Mucosa of rectum (tissue), 2 donors: ENCODE results near the gene TEF.

ENCODE experiments used
- H3K27ac ChIP-seq, 2 donors: one replicate each; pipeline ENCODE4 v1.7.0; 2013; ENCODE audit warnings: inconsistent platforms in 2 of 2, low read depth in 2 of 2, low read length in 2 of 2
- H3K27me3 ChIP-seq, 2 donors: one replicate each; pipeline ENCODE4 v1.7.0; 2013; ENCODE audit warnings: low read length in 2 of 2; ENCODE audit not compliant: control insufficient read depth in 2 of 2, insufficient read depth in 2 of 2
- H3K36me3 ChIP-seq, 2 donors: one replicate each; pipeline ENCODE4 v1.7.0; 2013; ENCODE audit warnings: low read length in 2 of 2; ENCODE audit not compliant: control insufficient read depth in 2 of 2, insufficient read depth in 2 of 2
- H3K4me1 ChIP-seq, 2 donors: one replicate each; pipeline ENCODE4 v1.7.0; 2013; ENCODE audit warnings: low read length in 2 of 2, mild to moderate bottlenecking in 1 of 2; ENCODE audit not compliant: control insufficient read depth in 2 of 2, insufficient read depth in 2 of 2
- H3K4me3 ChIP-seq, 2 donors: one replicate each; pipeline ENCODE4 v1.7.0; 2013; ENCODE audit warnings: low read length in 2 of 2
- H3K9ac ChIP-seq, 2 donors: one replicate each; pipeline ENCODE4 v1.7.0; 2013; ENCODE audit warnings: low read length in 2 of 2, low read depth in 1 of 2, mild to moderate bottlenecking in 1 of 2
- H3K9me3 ChIP-seq, 2 donors: one replicate each; pipeline ENCODE4 v1.7.0; 2013; ENCODE audit warnings: low read length in 2 of 2; ENCODE audit not compliant: control insufficient read depth in 2 of 2
- donor health status: healthy.
- donor health status: Normal muscosa, but diverticular disease.

Gene TEF, protein sequence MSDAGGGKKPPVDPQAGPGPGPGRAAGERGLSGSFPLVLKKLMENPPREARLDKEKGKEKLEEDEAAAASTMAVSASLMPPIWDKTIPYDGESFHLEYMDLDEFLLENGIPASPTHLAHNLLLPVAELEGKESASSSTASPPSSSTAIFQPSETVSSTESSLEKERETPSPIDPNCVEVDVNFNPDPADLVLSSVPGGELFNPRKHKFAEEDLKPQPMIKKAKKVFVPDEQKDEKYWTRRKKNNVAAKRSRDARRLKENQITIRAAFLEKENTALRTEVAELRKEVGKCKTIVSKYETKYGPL

DNA sequence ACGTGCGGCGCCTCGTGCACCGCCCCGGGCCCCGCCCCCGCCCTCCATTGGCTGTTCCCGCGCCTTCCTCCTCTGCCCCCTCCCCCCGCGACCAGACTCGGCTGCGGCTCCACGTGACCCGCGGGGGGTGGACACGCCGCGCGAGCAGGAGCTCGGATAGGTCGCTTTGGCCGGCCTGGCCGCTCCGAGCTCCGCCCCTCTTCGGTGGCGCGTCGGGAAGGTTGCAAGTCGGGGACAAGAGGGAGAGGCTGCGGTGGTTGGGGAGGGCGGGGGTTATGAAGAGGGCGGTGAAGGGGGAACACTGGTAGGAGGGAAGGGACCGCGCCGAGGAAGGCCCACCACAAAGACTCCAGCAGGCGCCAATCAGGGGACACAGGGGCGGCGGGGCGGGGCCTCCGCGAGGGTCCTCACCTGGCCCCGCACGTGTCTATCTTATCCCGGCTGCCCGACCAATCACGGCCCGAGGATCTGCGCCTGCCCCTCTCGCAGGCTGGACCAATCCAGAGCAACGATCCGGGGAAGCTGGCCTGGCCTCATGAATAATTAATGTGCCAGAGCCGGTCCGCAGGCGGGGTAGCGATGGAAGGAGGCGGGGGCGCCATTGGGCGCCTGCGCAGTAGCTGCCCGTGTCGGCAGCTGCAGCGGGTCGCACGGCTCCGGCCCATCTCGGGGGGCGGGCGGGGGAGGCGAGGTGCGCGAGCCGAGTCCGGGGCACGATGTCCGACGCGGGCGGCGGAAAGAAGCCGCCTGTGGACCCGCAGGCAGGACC is at the start of gene TEF:
Gene TEF (plus strand): TSS at position 614 of the 769 bp plus-strand sequence. CDS start 103 bp downstream, at position 717.
- Histone ChIP-seq H3K27ac (peak within 1 kb of the TSS; percentile 100), H3K4me3 (peak within 1 kb of the TSS; percentile 82), H3K4me1 (peaks cover 21 to 35% of the 10 kb centered on the region in 2 donors), H3K9ac (peak within 1 kb of the TSS; percentile 92 to 95), H3K27me3 (no peaks in the 10 kb centered on the region), H3K36me3 (no peaks in the 10 kb centered on the region), H3K9me3 (no peaks in the 10 kb centered on the region)

DNA sequence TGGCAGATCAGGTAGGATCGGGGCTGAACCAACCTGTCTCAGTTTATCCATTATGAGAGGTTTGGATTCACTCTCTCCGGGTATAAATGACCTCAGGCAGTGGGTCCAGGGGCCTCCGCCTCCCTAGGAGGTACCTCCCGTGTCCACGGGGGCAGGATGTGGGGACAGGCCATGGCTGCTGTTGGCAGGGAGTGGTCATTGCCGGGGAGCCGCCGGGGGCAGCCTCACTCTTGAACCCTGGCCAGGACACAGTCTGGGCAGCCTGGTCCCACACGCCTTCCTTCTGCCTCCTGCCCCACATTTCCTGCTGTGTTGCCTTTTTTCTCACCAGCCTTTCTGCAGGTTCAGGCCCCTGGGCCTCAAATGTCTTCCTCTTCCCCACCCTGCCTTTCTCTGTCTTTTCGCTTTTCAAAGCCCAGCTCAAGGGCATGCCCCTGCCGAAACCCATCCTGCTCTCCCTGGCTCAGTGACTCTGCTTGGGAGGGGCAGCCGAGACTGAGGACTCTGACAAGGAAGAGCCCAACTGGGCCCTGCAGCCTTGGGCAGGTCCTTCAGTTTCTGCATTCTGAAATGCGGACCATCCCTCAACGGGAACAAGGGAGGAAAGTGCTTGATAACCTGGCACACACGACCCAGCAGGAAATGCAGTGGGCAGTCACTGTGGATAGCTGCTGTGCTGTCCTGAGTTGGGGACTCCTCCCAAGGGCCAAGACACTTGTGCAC is 49.4 kb upstream of the TEF start:
- no peaks in the 10 kb centered on the region for H3K4me1 ChIP-seq
- H3K9me3 ChIP-seq, result no peaks in the 10 kb centered on the region
- peaks cover 40 to 57% of the 10 kb centered on the region in 2 donors for H3K36me3 ChIP-seq
- no peak overlapping the region for H3K4me3 ChIP-seq
- H3K27me3 ChIP-seq, result no peaks in the 10 kb centered on the region
- no peak overlapping the region for H3K9ac ChIP-seq
- H3K27ac ChIP-seq, result no peak overlapping the region

DNA sequence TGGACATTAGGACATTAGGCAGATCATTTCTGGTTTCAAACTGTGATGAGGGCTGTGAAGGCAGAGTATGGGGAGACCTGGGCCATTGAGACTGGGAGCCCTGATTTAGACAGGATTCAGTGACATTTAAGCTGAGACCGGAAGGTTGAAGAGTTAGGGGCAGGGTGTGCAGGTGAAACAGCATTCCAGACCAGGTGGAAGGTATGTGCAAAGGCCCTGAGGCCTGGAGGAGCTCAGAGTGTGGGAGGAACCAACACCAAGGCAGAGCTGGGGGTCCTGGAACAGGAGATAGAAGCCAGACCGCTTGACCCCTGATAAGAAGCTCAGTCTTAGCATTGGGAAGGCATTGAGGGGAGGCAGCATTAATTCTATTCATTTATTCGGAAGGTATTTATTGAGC is 47.9 kb upstream of the TEF start:
- no peak overlapping the region for H3K27ac ChIP-seq
- no peak overlapping the region for H3K9ac ChIP-seq
- no peak overlapping the region for H3K4me3 ChIP-seq
- H3K9me3 ChIP-seq, result no peaks in the 10 kb centered on the region
- H3K27me3 ChIP-seq, result no peaks in the 10 kb centered on the region
- peaks cover 34 to 47% of the 10 kb centered on the region in 2 donors for H3K36me3 ChIP-seq
- no peaks in the 10 kb centered on the region for H3K4me1 ChIP-seq

DNA sequence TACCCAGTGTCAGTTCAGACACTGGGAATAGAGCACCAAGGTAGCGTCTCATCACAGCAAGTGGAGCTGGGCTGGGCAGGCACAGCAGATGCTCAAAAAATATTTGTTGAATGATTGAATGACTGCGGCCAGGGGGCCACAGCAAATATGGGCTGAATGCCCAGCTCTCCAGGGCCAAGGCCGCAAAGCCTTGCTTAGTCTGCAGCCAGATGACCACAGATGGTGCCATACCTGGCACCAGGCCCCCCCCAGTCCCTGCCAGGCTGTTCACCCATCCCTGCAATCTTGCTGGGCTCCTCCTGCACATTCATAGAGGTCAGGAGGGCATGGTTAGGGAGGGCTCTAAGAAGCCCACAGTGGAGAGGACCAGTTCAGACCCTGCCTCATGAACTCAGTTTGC is 47.5 kb upstream of the TEF start:
- Histone ChIP-seq H3K4me1 (no peaks in the 10 kb centered on the region), H3K9ac (no peak overlapping the region), H3K27ac (no peak overlapping the region), H3K27me3 (no peaks in the 10 kb centered on the region), H3K36me3 (peaks cover 38 to 51% of the 10 kb centered on the region in 2 donors), H3K4me3 (no peak overlapping the region), H3K9me3 (no peaks in the 10 kb centered on the region)

DNA sequence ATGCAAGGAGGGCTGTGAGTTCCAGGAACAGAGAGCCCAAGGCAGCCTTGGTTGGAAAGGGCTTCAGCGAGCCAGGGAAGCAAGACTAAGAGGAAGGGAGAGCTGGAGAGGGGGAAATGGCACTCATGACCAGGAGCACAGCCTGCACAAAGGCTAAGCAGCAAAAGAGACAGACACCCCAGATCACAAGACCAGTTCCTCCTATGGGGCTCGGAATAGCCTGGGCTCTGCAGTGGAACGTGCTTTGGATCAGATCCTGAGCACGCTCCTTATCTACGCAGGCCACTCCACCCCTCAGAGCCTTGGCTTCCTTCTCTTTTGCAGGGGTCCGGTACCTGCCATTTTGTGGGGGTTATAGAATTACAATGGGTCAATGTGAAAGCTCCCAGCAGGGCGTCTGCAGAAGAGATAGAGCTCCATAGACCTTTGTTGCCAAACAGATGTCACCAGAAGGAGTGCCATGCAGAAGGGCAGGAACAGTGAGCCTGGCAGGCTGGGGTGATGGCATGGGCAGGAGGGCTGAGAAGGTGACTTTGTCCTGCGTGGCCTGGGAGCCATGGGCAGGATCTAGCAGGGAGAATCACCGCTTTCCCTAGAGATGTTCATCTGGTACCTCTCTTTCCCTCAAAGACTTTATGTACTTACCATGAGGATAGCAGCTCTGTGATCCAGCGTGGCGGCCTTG is 46.6 kb upstream of the TEF start:
- Histone ChIP-seq H3K4me3 (no peak overlapping the region), H3K4me1 (no peaks in the 10 kb centered on the region), H3K27ac (no peak overlapping the region), H3K9ac (no peak overlapping the region), H3K9me3 (no peaks in the 10 kb centered on the region), H3K36me3 (peaks cover 41 to 50% of the 10 kb centered on the region in 2 donors), H3K27me3 (no peaks in the 10 kb centered on the region)

DNA sequence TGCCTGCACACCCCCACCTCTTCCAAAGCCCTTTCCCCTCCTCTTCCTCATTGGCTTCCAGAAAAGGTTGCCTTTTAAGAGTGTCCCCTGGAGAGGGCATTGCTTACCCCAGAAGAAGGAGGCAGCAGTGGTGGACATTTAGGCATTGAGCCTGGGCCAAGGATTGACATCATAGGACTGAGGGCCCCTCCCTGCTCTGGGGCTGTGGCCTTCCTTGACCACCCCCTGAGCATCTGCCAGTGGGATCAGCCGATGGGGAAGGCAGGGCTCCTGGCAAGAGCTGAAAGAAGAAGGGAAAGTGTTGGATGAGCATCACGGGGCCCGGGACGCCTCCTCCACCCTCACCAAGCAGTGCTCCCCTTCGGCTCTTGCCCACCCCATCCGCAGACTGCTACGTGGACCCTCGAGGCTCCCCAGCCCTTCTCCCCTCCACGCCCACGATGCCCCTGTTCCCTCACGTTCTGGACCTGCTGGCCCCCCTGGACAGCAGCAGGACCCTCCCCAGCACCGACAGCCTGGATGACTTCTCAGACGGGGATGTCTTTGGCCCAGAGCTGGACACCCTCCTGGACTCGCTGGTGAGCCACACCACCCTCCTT is 43.0 kb upstream of the TEF start:
- H3K9ac ChIP-seq, result no peak overlapping the region
- peaks cover 40 to 57% of the 10 kb centered on the region in 2 donors for H3K36me3 ChIP-seq
- no peak overlapping the region for H3K4me3 ChIP-seq
- H3K27ac ChIP-seq, result no peak overlapping the region
- no peaks in the 10 kb centered on the region for H3K27me3 ChIP-seq
- no peaks in the 10 kb centered on the region for H3K9me3 ChIP-seq
- no peaks in the 10 kb centered on the region for H3K4me1 ChIP-seq

DNA sequence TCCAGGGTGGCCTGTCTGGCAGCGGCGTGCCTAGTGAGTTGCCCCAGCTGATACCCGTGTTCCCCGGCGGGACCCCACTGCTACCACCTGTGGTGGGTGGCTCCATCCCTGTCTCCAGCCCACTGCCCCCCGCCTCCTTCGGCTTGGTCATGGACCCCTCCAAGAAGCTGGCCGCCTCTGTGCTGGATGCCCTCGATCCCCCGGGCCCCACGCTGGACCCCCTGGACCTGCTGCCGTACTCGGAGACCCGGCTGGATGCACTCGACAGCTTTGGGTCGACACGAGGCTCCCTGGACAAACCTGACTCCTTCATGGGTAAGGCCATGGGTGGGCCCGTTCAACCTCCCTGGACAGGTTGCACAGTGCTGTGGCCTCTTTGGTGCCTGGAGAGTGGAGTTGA is 41.9 kb upstream of the TEF start:
- Histone ChIP-seq H3K27me3 (no peaks in the 10 kb centered on the region), H3K4me3 (no peak overlapping the region), H3K27ac (no peak overlapping the region), H3K36me3 (peaks cover 42 to 58% of the 10 kb centered on the region in 2 donors), H3K9ac (no peak overlapping the region), H3K4me1 (no peaks in the 10 kb centered on the region), H3K9me3 (no peaks in the 10 kb centered on the region)

DNA sequence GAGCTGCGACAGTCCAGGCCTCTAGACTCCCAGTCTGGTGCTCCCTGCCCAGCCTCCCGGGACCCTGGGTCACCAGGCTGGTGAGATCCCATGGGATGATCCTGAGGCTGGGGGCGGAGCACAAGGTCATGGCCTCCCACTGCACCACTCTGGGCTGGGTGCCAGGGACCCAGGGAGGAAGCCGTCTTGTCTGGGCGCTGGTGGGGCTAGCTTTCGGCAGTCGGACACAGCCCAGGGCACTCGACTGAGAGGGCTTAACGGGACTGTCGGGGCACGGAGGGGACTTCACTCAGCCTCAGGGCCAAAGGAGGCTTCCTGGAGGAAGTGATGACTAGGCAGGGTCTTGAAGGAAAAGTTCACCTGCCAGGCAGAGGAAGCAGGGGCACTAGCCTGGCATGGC is 41.4 kb upstream of the TEF start:
- no peak overlapping the region for H3K9ac ChIP-seq
- H3K4me1 ChIP-seq, result no peaks in the 10 kb centered on the region
- H3K27ac ChIP-seq, result no peak overlapping the region
- no peak overlapping the region for H3K4me3 ChIP-seq
- peaks cover 40 to 55% of the 10 kb centered on the region in 2 donors for H3K36me3 ChIP-seq
- H3K27me3 ChIP-seq, result no peaks in the 10 kb centered on the region
- H3K9me3 ChIP-seq, result no peaks in the 10 kb centered on the region

DNA sequence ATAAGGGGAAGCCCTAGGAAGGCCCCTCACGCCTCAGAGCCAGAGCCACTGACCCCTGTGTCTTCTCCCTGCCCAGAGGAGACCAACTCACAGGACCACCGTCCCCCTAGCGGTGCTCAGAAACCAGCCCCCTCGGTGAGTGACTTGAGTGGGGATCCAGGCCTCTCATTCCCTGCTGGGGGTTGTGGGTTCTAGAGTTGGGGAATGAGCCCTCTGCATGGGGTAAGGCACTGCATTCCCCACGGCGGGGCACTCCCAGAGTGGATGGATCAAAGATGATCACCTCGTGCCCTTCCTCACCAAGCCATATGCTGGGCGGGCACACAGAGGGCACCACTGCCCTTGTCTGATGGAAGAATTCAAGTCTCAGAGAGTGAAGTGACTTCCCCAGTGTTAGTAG is 40.7 kb upstream of the TEF start:
- no peaks in the 10 kb centered on the region for H3K4me1 ChIP-seq
- H3K4me3 ChIP-seq, result no peak overlapping the region
- no peaks in the 10 kb centered on the region for H3K27me3 ChIP-seq
- no peak overlapping the region for H3K27ac ChIP-seq
- H3K9me3 ChIP-seq, result no peaks in the 10 kb centered on the region
- peaks cover 46 to 53% of the 10 kb centered on the region in 2 donors for H3K36me3 ChIP-seq
- H3K9ac ChIP-seq, result no peak overlapping the region
